Measurements from ENCODE around the gene SPPL3. TPM values are rescaled to one million over a fixed set of nuclear protein-coding genes. Genes with fewer than 3 reads are reported as not detected.
A peak's percentile ranks its signal among the peaks of the same experiment; 100 is the strongest.
"Not testable (repeated sequence)": the region's sequence is repeated elsewhere in the genome, so short reads cannot be mapped to it uniquely, and the experiment has no call there.

The SPPL3 gene
- total RNA-seq, 1 experiment from 2014 or later = 7.5 TPM

DNA sequence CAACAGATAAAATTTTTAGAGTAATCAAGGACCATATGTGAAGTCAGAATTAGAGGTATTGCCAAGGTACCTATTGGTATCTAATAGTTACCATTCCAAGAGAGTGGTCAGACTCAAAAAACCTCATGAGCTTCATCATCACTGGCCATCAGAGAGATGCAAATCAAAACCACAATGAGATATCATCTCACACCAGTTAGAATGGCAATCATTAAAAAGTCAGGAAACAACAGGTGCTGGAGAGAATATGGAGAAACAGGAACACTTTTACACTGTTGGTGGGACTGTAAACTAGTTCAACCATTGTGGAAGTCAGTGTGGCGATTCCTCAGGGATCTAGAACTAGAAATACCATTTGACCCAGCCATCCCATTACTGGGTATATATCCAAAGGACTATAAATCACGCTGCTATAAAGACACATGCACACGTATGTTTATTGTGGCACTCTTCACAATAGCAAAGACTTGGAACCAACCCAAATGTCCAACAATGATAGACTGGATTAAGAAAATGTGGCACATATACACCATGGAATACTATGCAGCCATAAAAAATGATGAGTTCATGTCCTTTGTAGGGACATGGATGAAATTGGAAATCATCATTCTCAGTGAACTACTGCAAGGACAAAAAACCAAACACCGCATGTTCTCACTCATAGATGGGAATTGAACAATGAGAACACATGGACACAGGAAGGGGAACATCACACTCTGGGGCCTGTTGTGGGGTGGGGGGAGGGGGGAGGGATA lies 65.4 kb downstream of the SPPL3 start:
- DNase-seq (ENCODE audit: low read depth, low spot score); in situ Hi-C loops (cut with HindIII; ENCODE audit: low pct_unique_long_range_greater_than_20kb, low sequenced_read_pairs): not testable (repeated sequence)

GRCh38 chr12:120836114-120836684 lies 68.0 kb downstream of the SPPL3 start:
- no peak for DNase-seq (ENCODE audit: low read depth, low spot score)
- in situ Hi-C loops (cut with HindIII; ENCODE audit: low pct_unique_long_range_greater_than_20kb, low sequenced_read_pairs) = no loop called here

DNA sequence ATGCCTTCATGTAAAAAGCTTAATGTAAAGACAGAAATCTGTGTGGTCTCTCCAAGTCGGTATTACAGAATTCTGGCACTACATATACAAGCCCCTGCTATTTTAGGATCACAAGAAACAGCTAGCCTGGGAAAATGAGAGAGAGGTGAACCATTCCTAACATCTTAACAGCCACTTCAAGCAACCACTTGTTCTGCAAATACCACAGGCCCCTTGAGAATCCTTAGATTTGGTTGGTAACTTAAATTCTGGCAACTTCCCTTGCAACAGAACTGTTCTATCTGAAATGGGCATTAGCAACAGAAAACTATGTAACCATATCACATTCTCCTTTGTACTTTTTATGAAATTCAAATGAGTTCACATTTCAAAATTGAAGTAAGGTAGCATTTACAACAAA lies 68.5 kb downstream of the SPPL3 start:
- DNase-seq (ENCODE audit: low read depth, low spot score) = peak; percentile 49
- in situ Hi-C loops (cut with HindIII; ENCODE audit: low pct_unique_long_range_greater_than_20kb, low sequenced_read_pairs) = no loop called here

DNA sequence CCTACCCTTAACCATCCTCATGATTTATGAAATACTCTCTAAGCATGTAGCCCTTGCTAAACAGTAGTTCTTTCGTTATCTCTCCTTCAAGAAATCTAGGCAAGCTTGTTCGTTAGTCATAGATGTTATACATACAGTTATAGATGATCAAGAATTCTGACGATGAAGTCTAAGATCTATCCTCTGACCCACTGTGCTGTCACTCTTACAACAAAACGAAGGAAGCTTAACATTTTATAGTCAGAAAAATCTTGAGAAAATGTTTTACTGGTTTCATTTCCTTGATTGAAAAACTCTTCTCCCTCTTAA lies 68.9 kb downstream of the SPPL3 start:
- in situ Hi-C loops (cut with HindIII; ENCODE audit: low pct_unique_long_range_greater_than_20kb, low sequenced_read_pairs) = no loop called here
- DNase-seq (ENCODE audit: low read depth, low spot score) = no peak

DNA sequence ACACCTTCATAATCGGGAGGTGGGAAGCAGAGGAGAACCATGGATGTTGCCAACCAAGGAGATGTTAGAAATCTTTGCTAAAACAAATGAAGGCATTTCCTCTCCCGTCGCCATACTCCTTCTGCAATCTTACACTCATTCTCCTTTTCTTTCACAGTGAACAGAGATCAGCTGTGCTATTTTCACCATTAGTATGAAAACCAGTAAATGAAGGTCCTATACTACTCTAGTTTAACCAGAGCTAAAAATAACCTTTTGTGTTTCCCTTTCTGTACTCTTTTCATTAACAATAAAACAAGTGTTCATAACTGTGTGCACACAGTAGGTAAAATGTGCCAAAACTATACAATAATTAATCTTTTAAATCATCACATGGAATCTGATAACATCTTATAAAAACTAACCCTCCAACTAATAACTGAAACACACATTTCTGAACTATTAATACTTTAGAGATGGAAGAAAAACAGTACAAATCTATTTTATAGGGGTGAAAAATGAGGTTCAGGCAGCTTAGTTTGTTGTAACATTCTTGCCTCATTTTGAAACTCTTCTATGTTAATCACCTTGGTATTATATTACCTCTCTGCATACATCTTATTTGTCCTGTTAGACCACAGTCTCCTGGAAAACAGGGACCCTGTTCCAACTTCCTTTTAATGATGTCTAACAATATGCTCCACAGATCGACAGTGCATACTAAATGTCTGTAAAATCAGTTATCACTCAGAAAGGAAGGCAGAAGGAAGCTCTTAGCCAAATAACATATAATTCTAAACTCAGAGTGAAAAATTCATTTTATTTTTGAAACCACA lies 69.5 kb downstream of the SPPL3 start:
- no peak for DNase-seq (ENCODE audit: low read depth, low spot score)
- in situ Hi-C loops (cut with HindIII; ENCODE audit: low pct_unique_long_range_greater_than_20kb, low sequenced_read_pairs) = no loop called here

DNA sequence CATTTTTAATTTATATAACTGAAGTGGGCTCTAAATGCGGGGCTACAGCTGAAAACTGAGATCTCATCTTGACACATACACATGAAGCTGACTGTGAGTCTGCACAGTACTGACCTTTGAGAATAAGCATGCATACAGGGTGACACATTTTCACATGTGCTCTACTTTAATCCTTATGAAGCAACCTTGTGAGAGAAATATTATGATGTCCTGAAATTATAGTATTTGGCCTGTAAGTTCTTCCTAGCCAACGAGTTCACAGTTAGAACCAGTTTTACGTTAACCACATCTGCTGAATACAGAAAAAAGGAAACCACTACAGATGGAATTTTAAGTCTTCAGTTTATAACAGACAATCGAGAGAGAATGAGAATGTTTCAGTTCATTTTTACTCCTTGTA lies 70.3 kb downstream of the SPPL3 start:
- peak; percentile 51 for DNase-seq (ENCODE audit: low read depth, low spot score)
- in situ Hi-C loops (cut with HindIII; ENCODE audit: low pct_unique_long_range_greater_than_20kb, low sequenced_read_pairs) = no loop called here

GRCh38 chr12:120832737-120833136 lies 71.4 kb downstream of the SPPL3 start:
- in situ Hi-C loops (cut with HindIII; ENCODE audit: low pct_unique_long_range_greater_than_20kb, low sequenced_read_pairs) = no loop called here
- no peak for DNase-seq (ENCODE audit: low read depth, low spot score)

DNA sequence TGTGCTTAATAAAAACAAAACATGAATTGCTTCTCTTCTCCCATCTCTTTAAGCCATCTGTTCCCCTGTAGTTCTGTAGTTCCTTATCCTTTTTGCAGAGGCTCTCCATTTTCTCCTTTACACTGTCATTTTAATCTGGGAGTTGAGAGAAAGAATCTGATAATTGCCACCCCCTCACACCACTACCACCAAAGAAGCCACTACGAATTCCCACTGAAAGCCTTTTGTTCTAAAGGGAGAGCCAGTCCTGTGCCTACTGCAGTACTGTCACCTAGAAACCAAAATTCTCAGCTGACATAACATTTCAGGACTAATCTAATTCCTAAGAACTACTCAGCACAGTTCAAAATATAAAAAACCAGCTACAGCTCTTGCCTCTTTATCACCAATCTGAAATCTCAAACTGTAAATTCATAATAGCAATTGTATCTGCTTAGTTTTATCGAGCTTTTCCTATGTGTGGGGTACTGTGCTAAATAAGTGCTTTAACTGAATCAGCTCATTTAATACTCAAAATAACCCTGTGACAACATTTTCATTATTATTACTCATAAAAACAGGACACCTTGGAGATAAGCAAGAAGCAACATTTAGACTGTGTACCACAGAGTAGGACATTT lies 72.4 kb downstream of the SPPL3 start:
- in situ Hi-C loops (cut with HindIII; ENCODE audit: low pct_unique_long_range_greater_than_20kb, low sequenced_read_pairs) = no loop called here
- DNase-seq (ENCODE audit: low read depth, low spot score) = no peak

DNA sequence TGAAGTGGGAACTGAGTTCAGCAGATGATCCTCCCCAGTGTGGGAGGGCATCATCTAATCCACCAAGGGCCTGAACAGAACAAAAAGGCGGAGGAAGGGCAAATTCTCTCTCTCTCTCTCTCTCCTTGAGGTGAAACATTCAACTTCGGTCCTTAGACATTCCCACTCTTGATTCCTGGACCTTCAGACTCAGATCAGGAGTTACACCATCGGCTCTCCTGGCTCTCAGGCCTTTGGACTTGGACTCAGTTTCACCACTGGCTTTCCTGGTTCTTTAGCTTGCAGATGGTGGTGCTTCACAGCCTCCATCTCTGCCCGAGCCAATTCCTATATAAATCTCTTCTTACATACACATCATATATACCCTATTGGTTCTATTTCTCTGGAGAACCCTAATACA lies 73.2 kb downstream of the SPPL3 start:
- no peak for DNase-seq (ENCODE audit: low read depth, low spot score)
- in situ Hi-C loops (cut with HindIII; ENCODE audit: low pct_unique_long_range_greater_than_20kb, low sequenced_read_pairs) = no loop called here

DNA sequence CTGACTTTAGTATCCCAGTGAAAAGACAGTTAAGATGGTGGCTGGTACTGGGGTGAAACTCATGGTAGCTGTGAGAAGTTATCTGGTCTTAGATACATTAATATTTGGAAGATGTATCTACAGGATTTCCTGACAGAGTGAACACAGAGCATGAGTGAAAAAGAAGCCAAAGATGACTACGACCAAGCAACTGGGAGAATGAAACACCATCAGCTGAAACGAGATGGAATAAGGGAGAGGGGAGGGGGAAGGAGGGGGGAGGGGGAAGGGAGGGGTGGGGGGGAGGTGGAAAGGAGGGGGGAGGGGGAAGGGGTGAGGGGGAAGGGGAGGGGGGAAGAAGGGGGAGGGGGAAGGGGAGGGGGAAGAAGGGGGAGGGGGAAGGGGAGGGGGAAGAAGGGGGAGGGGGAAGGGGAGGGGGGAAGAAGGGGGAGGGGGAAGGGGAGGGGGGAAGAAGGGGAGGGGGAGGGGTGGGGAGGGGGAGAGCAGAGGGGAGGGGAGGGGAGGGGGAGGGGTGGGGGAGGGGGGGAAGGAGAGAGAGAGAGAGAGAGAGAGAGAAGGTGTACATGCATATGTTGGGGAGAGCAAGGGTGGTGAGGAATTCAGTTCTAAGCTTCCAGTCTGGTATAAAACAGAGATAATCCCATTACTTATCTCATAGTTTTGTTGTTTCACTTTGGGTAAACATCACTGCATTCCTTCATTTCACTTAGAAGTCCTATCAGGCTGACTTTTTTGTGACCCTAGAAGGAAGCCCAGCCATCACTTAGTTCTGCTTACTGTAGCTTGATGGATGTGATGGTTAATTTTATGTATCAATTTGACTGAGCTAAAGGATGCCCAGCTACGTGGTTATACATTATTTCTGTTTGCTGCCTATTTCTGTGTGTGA lies 73.9 kb downstream of the SPPL3 start:
- no peak for DNase-seq (ENCODE audit: low read depth, low spot score)
- in situ Hi-C loops (cut with HindIII; ENCODE audit: low pct_unique_long_range_greater_than_20kb, low sequenced_read_pairs) = no loop called here

DNA sequence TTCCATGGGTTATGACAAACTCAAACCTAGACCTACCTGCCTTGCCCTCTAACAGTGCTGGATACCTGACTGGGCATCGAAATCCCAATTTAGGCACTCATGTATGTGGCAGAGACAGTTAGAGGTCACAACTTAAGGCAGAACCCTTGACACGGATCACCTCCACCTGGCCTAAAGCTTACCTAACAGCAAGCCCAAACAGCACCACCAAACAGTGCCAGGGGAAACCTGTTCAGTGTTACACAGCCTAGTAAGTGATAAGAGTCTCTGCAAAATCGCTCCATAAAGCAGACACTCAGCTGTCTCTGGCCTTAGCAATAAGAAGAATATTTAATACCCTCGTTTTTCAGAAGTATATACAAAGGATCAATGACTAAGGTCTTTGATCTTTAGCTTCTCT lies 77.8 kb downstream of the SPPL3 start:
- in situ Hi-C loops (cut with HindIII; ENCODE audit: low pct_unique_long_range_greater_than_20kb, low sequenced_read_pairs) = no loop called here

DNA sequence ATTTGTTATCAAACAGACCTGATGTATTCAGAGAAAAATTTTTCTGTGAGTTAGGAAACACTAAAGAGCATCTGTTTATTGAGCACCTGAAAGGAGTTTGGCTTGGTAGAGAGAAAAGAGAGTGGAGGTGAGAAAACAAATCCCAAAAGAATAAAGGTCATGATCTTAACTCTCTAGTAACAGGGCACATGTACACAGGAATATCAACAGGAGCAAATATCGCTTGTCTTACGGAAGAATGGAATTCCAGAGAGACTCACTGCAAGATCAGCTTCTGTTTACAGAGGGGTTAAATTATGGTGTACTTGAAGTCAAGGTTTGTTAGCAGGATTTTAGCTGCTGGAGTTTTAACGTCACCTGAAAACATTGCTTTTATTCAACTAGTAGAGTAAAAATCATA lies 78.8 kb downstream of the SPPL3 start:
- in situ Hi-C loops (cut with HindIII; ENCODE audit: low pct_unique_long_range_greater_than_20kb, low sequenced_read_pairs) = no loop called here

More for the DNA sequence above, 77.8 kb downstream of the SPPL3 start:
- DNase-seq (ENCODE audit: low read depth, low spot score) = no peak

DNA sequence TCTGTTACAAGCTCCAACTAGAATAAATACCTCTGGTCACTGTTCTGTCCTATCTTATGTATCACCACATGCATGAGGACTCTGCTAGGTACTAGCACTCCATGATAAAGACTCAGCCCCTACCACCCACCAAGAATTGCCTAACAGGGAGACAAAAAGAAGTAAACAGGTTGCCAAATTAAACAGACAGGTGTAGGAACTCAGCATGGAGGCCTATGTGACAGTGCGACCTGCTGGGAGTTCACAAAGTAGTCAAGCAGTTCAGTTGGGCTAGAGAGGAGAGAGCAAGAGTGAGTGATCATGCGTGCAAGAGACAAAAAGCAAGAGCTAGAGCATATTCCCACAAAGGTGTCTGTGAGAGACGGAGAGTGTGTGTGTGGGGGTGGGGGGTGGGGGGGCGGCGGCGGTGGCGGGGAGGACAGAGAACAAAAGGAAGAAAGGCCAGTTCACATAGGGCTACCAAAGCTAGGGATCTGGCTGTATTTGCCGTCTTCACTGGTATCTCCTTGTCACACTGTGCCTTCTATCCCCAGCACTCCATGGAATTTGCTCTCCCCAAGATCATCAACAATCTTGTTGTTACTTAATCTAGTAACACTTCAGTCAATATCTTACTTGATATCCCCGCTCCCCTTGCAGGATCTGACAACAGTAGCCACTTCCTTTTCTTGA lies 81.2 kb downstream of the SPPL3 start:
- in situ Hi-C loops (cut with HindIII; ENCODE audit: low pct_unique_long_range_greater_than_20kb, low sequenced_read_pairs) = no loop called here
- no peak for DNase-seq (ENCODE audit: low read depth, low spot score)

More for the DNA sequence above, 78.8 kb downstream of the SPPL3 start:
- DNase-seq (ENCODE audit: low read depth, low spot score) = no peak

- DNase-seq (ENCODE audit: low read depth, low spot score) = no peak
- in situ Hi-C loops (cut with HindIII; ENCODE audit: low pct_unique_long_range_greater_than_20kb, low sequenced_read_pairs) = no loop called here
Measured at GRCh38 chr12:120821878-120822277, 82.3 kb downstream of the SPPL3 start.

GRCh38 chr12:120820884-120821510 lies 83.2 kb downstream of the SPPL3 start:
- in situ Hi-C loops (cut with HindIII; ENCODE audit: low pct_unique_long_range_greater_than_20kb, low sequenced_read_pairs) = no loop called here
- peak; percentile 96 for DNase-seq (ENCODE audit: low read depth, low spot score)

- peak; percentile 97 for DNase-seq (ENCODE audit: low read depth, low spot score)
- in situ Hi-C loops (cut with HindIII; ENCODE audit: low pct_unique_long_range_greater_than_20kb, low sequenced_read_pairs) = no loop called here
Measured at GRCh38 chr12:120818416-120818815, 85.7 kb downstream of the SPPL3 start.

All from SK-MEL-5 (cell line).